HepG2 (cell line): ENCODE measurements around the gene VTI1B. TPM values are rescaled to one million over a fixed set of nuclear protein-coding genes. Genes with fewer than 3 reads are reported as not detected.

Experiments
- ATAC-seq: fragments of 200-7000 bp; cut with Tn5 transposase; 3 replicates; pipeline ENCODE4 v1.9.1; 2020; ENCODE audit warnings: mild to moderate bottlenecking, moderate library complexity
- BruUV-seq: library from RNA; stranded (reverse); fragments of 400-500 nt; replicated peaks from 2 replicates; lab custom pipeline; 2021; lab: Mats Ljungman, UMichigan
- CTCF ChIA-PET: fragments of 300-600 bp; formaldehyde crosslinking; extraction: SDS; loops from one replicate; lab custom pipeline; 2021; ENCODE audit warnings: low total read pairs, inconsistent platforms, low intra/inter-chr PET ratio; lab: Yijun Ruan, JAX
- POLR2A ChIA-PET: fragments of 350-600 bp; sonication (Branson Sonifier 250); formaldehyde crosslinking; loops from one replicate; lab custom pipeline; 2020; ENCODE audit warnings: antibody characterized with exemption, inconsistent platforms; lab: Yijun Ruan, JAX
- DNase-seq: peaks from one replicate; pipeline ENCODE4 v3.0.0-alpha.2; 2015; ENCODE audit warnings: low spot score
- FAIRE-seq: peaks from 3 replicates; lab custom pipeline; 2011; peaks lifted over from hg19 to GRCh38; lab: Jason Lieb, UNC
- H2AFZ ChIP-seq: one replicate; pipeline ENCODE4 v1.6.1; 2011; ENCODE audit warnings: low read length, inconsistent platforms
- H3K27ac ChIP-seq: fragments of 300-600 bp; 3 replicates; pipeline ENCODE4 v1.8.0; 2011; ENCODE audit warnings: mixed run types, mild to moderate bottlenecking, mixed read lengths, low read length, inconsistent platforms; ENCODE audit not compliant: insufficient read depth; ENCODE audit errors: extremely low read length
- H3K27me3 ChIP-seq, 2 experiments: fragments of 200-600 bp in 1 of 2; 2 replicates in 1 of 2; 3 replicates in 1 of 2; pipeline versions ENCODE4 v1.6.0 to v1.8.0; 2011; ENCODE audit warnings: low read length in 2 of 2, mild to moderate bottlenecking in 2 of 2, moderate library complexity in 2 of 2, inconsistent platforms in 1 of 2; ENCODE audit not compliant: insufficient read depth in 2 of 2, control insufficient read depth in 1 of 2
- H3K36me3 ChIP-seq, 2 experiments: fragments of 200-600 bp in 1 of 2; replicated peaks in 1 of 2; 2 replicates in 1 of 2; 3 replicates in 1 of 2; pipeline versions ENCODE4 v1.5.1 to v1.8.0; 2011; ENCODE audit warnings: low read length in 2 of 2, inconsistent platforms in 1 of 2; ENCODE audit not compliant: insufficient read depth in 2 of 2, control insufficient read depth in 1 of 2
- H3K4me1 ChIP-seq: 2 replicates; pipeline ENCODE4 v1.5.1; 2012; ENCODE audit warnings: low read length, inconsistent platforms; ENCODE audit not compliant: insufficient read depth
- H3K4me2 ChIP-seq: 2 replicates; pipeline ENCODE4 v1.6.0; 2011; ENCODE audit warnings: low read depth, low read length, inconsistent platforms
- H3K4me3 ChIP-seq, 3 experiments: fragments of 200-600 bp in 1 of 3; sonication (generic), shearing (Covaris generic) in 1 of 3; replicated peaks in 1 of 3; 2 replicates each; pipeline ENCODE4 v1.5.1; 2011 to 2016; ENCODE audit warnings: low read length in 3 of 3, inconsistent platforms in 2 of 3, low read depth in 2 of 3, mild to moderate bottlenecking in 2 of 3, control low read depth in 1 of 3, mixed read lengths in 1 of 3; ENCODE audit not compliant: insufficient read depth in 1 of 3
- H3K79me2 ChIP-seq: one replicate; pipeline ENCODE4 v1.6.1; 2011; ENCODE audit warnings: low read length, inconsistent platforms; ENCODE audit not compliant: insufficient read depth
- H3K9ac ChIP-seq: 2 replicates; pipeline ENCODE4 v1.6.0; 2011; ENCODE audit warnings: mild to moderate bottlenecking, low read depth, low read length, inconsistent platforms; ENCODE audit not compliant: insufficient read depth
- H3K9me3 ChIP-seq: 2 replicates; pipeline ENCODE4 v1.5.1; 2012; ENCODE audit warnings: mild to moderate bottlenecking, low read length
- H4K20me1 ChIP-seq: 2 replicates; pipeline ENCODE4 v1.6.0; 2011; ENCODE audit warnings: inconsistent platforms, mild to moderate bottlenecking, low read length, moderate library complexity; ENCODE audit not compliant: insufficient read depth
- JUN ChIP-seq: sonication (generic); formaldehyde crosslinking; IDR thresholded peaks from 2 replicates; pipeline ENCODE4 v1.4.0; 2020; ENCODE audit warnings: mild to moderate bottlenecking, missing genetic modification reagents
- KLF12 ChIP-seq: sonication (generic); formaldehyde crosslinking; IDR thresholded peaks from 2 replicates; pipeline ENCODE4 v1.4.0; 2020; ENCODE audit warnings: missing genetic modification reagents, borderline replicate concordance
- LBX2 ChIP-seq: sonication (generic); formaldehyde crosslinking; IDR thresholded peaks from 2 replicates; pipeline ENCODE4 v1.5.0; 2020; ENCODE audit warnings: missing genetic modification reagents, mild to moderate bottlenecking, borderline replicate concordance
- MIER2 ChIP-seq: IDR thresholded peaks from 2 replicates; pipeline ENCODE4 v1.6.1; 2016; ENCODE audit warnings: missing biosample characterization, missing genetic modification reagents
- ZNF350 ChIP-seq: sonication (generic); formaldehyde crosslinking; IDR thresholded peaks from 2 replicates; pipeline ENCODE4 v1.4.0; 2020; ENCODE audit warnings: mild to moderate bottlenecking, low read depth, missing genetic modification reagents, borderline replicate concordance
- ZNF431 ChIP-seq: sonication (generic); formaldehyde crosslinking; IDR thresholded peaks from 2 replicates; pipeline ENCODE4 v1.9.0; 2022; ENCODE audit warnings: missing genetic modification reagents, low read depth, mild to moderate bottlenecking, borderline replicate concordance
- ZNF556 ChIP-seq: sonication (generic); formaldehyde crosslinking; IDR thresholded peaks from 2 replicates; pipeline ENCODE4 v1.4.0; 2020; ENCODE audit warnings: mild to moderate bottlenecking, missing genetic modification reagents, borderline replicate concordance
- ZNF713 ChIP-seq: sonication (generic); formaldehyde crosslinking; IDR thresholded peaks from 2 replicates; pipeline ENCODE4 v1.4.0; 2020; ENCODE audit warnings: mild to moderate bottlenecking, missing genetic modification reagents
- ZNF781 ChIP-seq: sonication (generic); formaldehyde crosslinking; IDR thresholded peaks from 2 replicates; pipeline ENCODE4 v1.5.1; 2020; ENCODE audit warnings: borderline replicate concordance, mild to moderate bottlenecking, missing genetic modification reagents; ENCODE audit errors: not compliant biosample characterization
- ZNF792 ChIP-seq: IDR thresholded peaks from 2 replicates; pipeline ENCODE4 v1.6.1; 2016
- ZSCAN25 ChIP-seq: sonication (generic); formaldehyde crosslinking; IDR thresholded peaks from 2 replicates; pipeline ENCODE4 v1.8.0; 2022; ENCODE audit warnings: mild to moderate bottlenecking, missing genetic modification reagents
- WGBS: methylation state at CpG from one replicate; pipeline ENCODE4 v1.1.6; 2017; ENCODE audit warnings: low lambda C conversion rate; 5-methylcytosine and 5-hydroxymethylcytosine counted together
- in situ Hi-C: cut with HindIII; loops from 2 replicates; pipeline ENCODE4 v1.10.0; 2017; ENCODE audit warnings: low pct_unique_long_range_greater_than_20kb; ENCODE audit not compliant: extremely low pct_ligation_motif_present
- intact Hi-C: fragments of 100-400 bp; cut with micrococcal nuclease; formaldehyde crosslinking; loops from one replicate; pipeline ENCODE4 v1.10.0; 2022; ENCODE audit not compliant: unreplicated experiment
- polyA plus RNA-seq, 8 experiments: library from polyadenylated mRNA; depleted of rRNA in 3 of 8; stranded (reverse) in 7 of 8; unstranded in 1 of 8; fragments of >200 nt; fragmentation: Illumina TruSeq in 4 of 8; extraction: Trizol in 4 of 8; gene quantifications; 2 replicates each; pipeline versions ENCODE4 v1.2.1 to v1.2.3, GENCODE V29; 2011 to 2016; ENCODE audit warnings: low read depth in 4 of 8, missing spikeins in 1 of 8, mixed read lengths in 1 of 8; ENCODE audit not compliant: insufficient read depth in 1 of 8
- total RNA-seq, 5 experiments: library from RNA; depleted of rRNA; stranded (reverse); fragments of >200 nt; fragmentation: Illumina TruSeq; extraction: Trizol; gene quantifications; 2 replicates each; pipeline ENCODE4 v1.2.3, GENCODE V29; 2016; ENCODE audit warnings: low read depth in 1 of 5
- TF ChIP-seq, protein P1 (sequence below), 2 experiments: fragments of 450-650 bp in 1 of 2; sonication (generic) in 1 of 2; formaldehyde crosslinking in 1 of 2; IDR thresholded peaks; 2 replicates each; pipeline versions ENCODE4 v1.6.1 to v1.8.0; 2016 to 2022; ENCODE audit warnings: antibody characterized with exemption in 1 of 2, mild to moderate bottlenecking in 1 of 2, missing genetic modification reagents in 1 of 2

VTI1B gene
- total and polyA plus RNA-seq, 2 of the 13 experiments (the other 11 are each of a cell fraction or from before 2014, with no cell fraction given): 39.0 to 103 TPM

DNA sequence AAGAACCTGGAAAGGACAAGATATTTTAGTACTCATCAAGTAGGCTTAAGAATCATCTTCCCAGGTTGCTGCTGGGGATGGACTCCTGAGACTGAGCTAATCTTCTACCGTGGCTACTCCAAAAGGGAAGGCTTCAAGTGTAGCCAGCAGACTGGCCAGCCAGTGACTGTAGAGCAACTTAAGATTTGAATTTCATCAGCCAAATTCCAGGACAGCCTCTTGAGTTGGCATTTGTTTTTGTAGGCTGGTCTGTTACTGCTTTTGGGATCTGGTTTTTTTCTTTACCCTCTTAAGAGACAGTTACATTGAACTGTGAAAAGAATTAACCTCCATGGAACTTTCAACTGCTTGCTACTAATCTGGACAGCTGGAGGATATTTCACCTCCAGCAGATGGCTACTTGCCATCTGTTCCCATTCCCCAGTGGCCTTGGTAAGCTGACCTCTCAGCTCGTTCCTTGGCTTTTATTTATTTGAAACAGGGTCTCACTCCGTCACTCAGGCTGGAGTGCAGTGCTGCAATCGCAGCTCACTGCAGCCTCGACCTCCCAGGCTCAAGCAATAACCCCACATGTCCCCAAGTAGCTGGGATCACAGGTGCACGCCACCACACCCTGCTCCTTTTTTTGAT is 20.7 kb downstream of the VTI1B start:
- WGBS: 91% methylated on average over 6 of the region's 6 CpGs
- no peak for ATAC-seq
- H3K27ac ChIP-seq: no peak overlapping the region
- H2AFZ ChIP-seq: no peak overlapping the region
- ChIA-PET POLR2A (interaction anchor here (1.2 to 1.6 kb wide), 2 partner anchors 13 to 54 kb away, joined by 3 to 5 read pairs; partner anchors contain the start of gene PIGH), CTCF (no interaction called here)
- FAIRE-seq: no peak
- H3K4me2 ChIP-seq: no peak overlapping the region
- in situ Hi-C loops: no loop called here
- no peaks in the 10 kb centered on the region for H3K79me2 ChIP-seq
- no peaks in the 10 kb centered on the region for H4K20me1 ChIP-seq
- BruUV-seq: no TSS peak
- no peak overlapping the region for H3K9ac ChIP-seq
- H3K4me3 ChIP-seq: no peak overlapping the region
- no peaks in the 10 kb centered on the region for H3K9me3 ChIP-seq
- peaks cover 29 to 80% of the 10 kb centered on the region in 2 experiments for H3K36me3 ChIP-seq
- no peaks in the 10 kb centered on the region for H3K27me3 ChIP-seq
- no peak for DNase-seq
- no peaks in the 10 kb centered on the region for H3K4me1 ChIP-seq
- intact Hi-C loops: loop anchor here (5.0 kb wide), 1 partner anchor 71 kb away; no protein-coding TSS in a partner anchor
- TF ChIP-seq ZNF713 (CRISPR knock-in tag): no peak
- no peak for TF ChIP-seq ZNF556 (CRISPR knock-in tag)
- TF ChIP-seq ZNF431 (CRISPR knock-in tag): no peak
- TF ChIP-seq LBX2 (CRISPR knock-in tag): no peak
- no peak for TF ChIP-seq KLF12
- no peak for TF ChIP-seq ZSCAN25 (CRISPR knock-in tag)
- no peak for TF ChIP-seq MIER2 (CRISPR knock-in tag)
- TF ChIP-seq, protein P1, sequence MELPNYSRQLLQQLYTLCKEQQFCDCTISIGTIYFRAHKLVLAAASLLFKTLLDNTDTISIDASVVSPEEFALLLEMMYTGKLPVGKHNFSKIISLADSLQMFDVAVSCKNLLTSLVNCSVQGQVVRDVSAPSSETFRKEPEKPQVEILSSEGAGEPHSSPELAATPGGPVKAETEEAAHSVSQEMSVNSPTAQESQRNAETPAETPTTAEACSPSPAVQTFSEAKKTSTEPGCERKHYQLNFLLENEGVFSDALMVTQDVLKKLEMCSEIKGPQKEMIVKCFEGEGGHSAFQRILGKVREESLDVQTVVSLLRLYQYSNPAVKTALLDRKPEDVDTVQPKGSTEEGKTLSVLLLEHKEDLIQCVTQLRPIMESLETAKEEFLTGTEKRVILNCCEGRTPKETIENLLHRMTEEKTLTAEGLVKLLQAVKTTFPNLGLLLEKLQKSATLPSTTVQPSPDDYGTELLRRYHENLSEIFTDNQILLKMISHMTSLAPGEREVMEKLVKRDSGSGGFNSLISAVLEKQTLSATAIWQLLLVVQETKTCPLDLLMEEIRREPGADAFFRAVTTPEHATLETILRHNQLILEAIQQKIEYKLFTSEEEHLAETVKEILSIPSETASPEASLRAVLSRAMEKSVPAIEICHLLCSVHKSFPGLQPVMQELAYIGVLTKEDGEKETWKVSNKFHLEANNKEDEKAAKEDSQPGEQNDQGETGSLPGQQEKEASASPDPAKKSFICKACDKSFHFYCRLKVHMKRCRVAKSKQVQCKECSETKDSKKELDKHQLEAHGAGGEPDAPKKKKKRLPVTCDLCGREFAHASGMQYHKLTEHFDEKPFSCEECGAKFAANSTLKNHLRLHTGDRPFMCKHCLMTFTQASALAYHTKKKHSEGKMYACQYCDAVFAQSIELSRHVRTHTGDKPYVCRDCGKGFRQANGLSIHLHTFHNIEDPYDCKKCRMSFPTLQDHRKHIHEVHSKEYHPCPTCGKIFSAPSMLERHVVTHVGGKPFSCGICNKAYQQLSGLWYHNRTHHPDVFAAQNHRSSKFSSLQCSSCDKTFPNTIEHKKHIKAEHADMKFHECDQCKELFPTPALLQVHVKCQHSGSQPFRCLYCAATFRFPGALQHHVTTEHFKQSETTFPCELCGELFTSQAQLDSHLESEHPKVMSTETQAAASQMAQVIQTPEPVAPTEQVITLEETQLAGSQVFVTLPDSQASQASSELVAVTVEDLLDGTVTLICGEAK (IDR thresholded peaks at IDR 0.05): no peak
- TF ChIP-seq, protein P1 (CRISPR knock-in tag; IDR thresholded peaks at IDR 0.05): no peak
- no peak for TF ChIP-seq ZNF781 (CRISPR knock-in tag)
- no peak for TF ChIP-seq ZNF350 (CRISPR knock-in tag)
- TF ChIP-seq ZNF792 (CRISPR knock-in tag): no peak
- TF ChIP-seq JUN (CRISPR knock-in tag): no peak
